ENCODE data around the gene ZDHHC14. TPM values are rescaled to one million over a fixed set of nuclear protein-coding genes. Genes with fewer than 3 reads are reported as not detected.

The ZDHHC14 gene
- total RNA-seq, 1 experiment from 2014 or later: 1.7 TPM

GRCh38 chr6:157695301-157696040, 314.5 kb downstream of the ZDHHC14 start:
- no peak overlapping the region for H2AK5ac ChIP-seq (ENCODE audit: insufficient read length, low read length)
- H3K27ac ChIP-seq (ENCODE audit: insufficient read length, low read depth, low read length): no peak overlapping the region
- H3K79me2 ChIP-seq (ENCODE audit: insufficient read depth, low read length): no peaks in the 10 kb centered on the region
- no peak overlapping the region for H3K18ac ChIP-seq (ENCODE audit: insufficient read length, low read depth, low read length)
- Mint-ChIP-seq H3K36me3 (ENCODE audit: insufficient read depth in 1 of 3, low read depth in 3 of 3) (peaks cover 0 to 7% (median 3%) of the 10 kb centered on the region in 3 experiments; a peak in 4 of 7 replicates), H3K4me3 (no peak overlapping the region), H3K27me3 (ENCODE audit: low read depth) (peaks cover 11% of the 10 kb centered on the region), H3K4me1 (peaks cover 10 to 20% of the 10 kb centered on the region in 2 experiments), H3K27ac (no peak overlapping the region), H3K9me3 (peaks cover 5 to 8% of the 10 kb centered on the region in 2 experiments; a peak in 2 of 5 replicates)
- no peak overlapping the region for H3K56ac ChIP-seq (ENCODE audit: insufficient read length, low read depth, low read length)
- no peak overlapping the region for H2BK20ac ChIP-seq (ENCODE audit: low read depth, low read length, poor library complexity, severe bottlenecking)
- no peaks in the 10 kb centered on the region for H3K23me2 ChIP-seq (ENCODE audit: insufficient read length, low read depth, low read length, poor library complexity, severe bottlenecking)
- H2AFZ ChIP-seq (ENCODE audit: low read length): no peak overlapping the region
- H3K23ac ChIP-seq (ENCODE audit: insufficient read length, low read depth, low read length): no peak overlapping the region
- H2BK12ac ChIP-seq (ENCODE audit: insufficient read length, low read depth, low read length): no peak overlapping the region
- no peak overlapping the region for H3K4me2 ChIP-seq (ENCODE audit: insufficient read depth, insufficient read length, low read length)
- no peak overlapping the region for H3K9ac ChIP-seq (ENCODE audit: extremely low read depth, insufficient read length, low read length)
- no peak for DNase-seq
- H3K14ac ChIP-seq (ENCODE audit: insufficient read depth, low read length): no peak overlapping the region; the same call in 1 of the 2 replicates
- WGBS (ENCODE audit: extremely low coverage, insufficient read length, low lambda C conversion rate): no CpG with 5 or more reads among the region's 17 CpGs
- H3K9me3 ChIP-seq (ENCODE audit: control insufficient read depth, low read depth, low read length): no peaks in the 10 kb centered on the region
- H2BK5ac ChIP-seq (ENCODE audit: insufficient read length, low read length): no peak overlapping the region
- H4K5ac ChIP-seq (ENCODE audit: insufficient read length, low read depth, low read length): no peak overlapping the region
- TF ChIP-seq CTCF (conservative IDR thresholded peaks at IDR 0.05): no peak
- H3K79me1 ChIP-seq (ENCODE audit: insufficient read depth, low read depth, low read length, poor library complexity, severe bottlenecking): no peaks in the 10 kb centered on the region
- no peak overlapping the region for H4K8ac ChIP-seq (replicated peaks; ENCODE audit: insufficient read length, low read depth, low read length)
- H4K20me1 ChIP-seq (ENCODE audit: control insufficient read depth, insufficient read depth, insufficient read length): no peaks in the 10 kb centered on the region
- H3K4me1 ChIP-seq (ENCODE audit: insufficient read depth, low read length): peaks cover 6% of the 10 kb centered on the region
- no peaks in the 10 kb centered on the region for H3K27me3 ChIP-seq (ENCODE audit: insufficient read depth, low read length)
- H3T11ph ChIP-seq (ENCODE audit: low read length): no peak overlapping the region
- H3K4ac ChIP-seq (ENCODE audit: low read depth, low read length): no peak overlapping the region
- no peak overlapping the region for H2BK15ac ChIP-seq (ENCODE audit: low read depth, low read length)
- H4K91ac ChIP-seq (ENCODE audit: insufficient read length, low read depth, low read length): no peak overlapping the region
- H2BK120ac ChIP-seq (ENCODE audit: low read depth, low read length, poor library complexity, severe bottlenecking): no peak overlapping the region

Data from H9 (cell line).